ENCODE measurements around the gene NT5C1A. TPM values are rescaled to one million over a fixed set of nuclear protein-coding genes. Genes with fewer than 3 reads are reported as not detected.

NT5C1A gene
- total RNA-seq, 1 donor from 2014 or later, result 1.1 TPM

- intact Hi-C loops (cut with micrococcal nuclease), result no loop called here
Measured at GRCh38 chr1:39690225-39690624, 18.3 kb upstream of the NT5C1A start.

DNA sequence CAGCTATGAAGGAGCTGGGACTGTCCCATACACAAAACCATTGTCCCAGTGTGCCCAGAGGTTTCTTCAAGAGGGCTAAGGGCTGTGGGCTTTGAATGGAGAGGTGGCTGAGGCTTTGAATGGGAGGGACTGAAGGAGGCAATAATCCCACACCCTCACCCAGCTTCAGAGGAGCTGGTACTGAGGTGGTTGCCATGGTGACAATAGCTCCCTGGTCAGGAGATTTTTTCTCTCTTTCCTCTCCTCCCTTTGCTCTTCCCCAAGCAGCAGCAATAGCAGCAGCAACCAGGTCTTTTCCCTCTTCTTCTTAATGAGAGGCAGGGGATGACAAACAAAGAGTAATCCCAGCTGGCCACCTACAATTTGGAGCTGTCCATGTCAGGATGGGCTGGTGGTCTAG, 17.7 kb upstream of the NT5C1A start:
- intact Hi-C loops (cut with micrococcal nuclease), result no loop called here

DNA sequence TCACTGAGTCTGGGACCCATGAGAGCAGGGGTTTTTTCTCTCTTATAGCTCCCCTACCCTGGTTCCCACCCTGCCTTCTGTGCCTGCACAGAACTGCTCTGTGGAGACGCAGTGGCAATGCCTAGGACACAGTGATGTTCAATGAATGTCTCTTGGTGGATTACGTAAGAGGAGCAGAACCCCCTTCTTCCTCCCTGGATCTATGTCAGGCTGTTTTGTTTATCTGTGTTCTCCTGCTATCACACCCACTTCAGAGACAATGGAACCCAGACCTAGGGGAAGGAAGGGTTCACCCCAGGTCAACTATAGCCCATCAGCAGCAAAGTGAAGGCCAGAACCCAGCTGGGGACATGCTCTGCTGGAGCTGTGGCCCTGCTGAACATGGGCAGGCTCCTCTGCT, 17.3 kb upstream of the NT5C1A start:
- intact Hi-C loops (cut with micrococcal nuclease), result no loop called here

GRCh38 chr1:39688706-39689105, 16.8 kb upstream of the NT5C1A start:
- intact Hi-C loops (cut with micrococcal nuclease), result no loop called here

GRCh38 chr1:39687243-39687642, 15.3 kb upstream of the NT5C1A start:
- intact Hi-C loops (cut with micrococcal nuclease), result no loop called here

DNA sequence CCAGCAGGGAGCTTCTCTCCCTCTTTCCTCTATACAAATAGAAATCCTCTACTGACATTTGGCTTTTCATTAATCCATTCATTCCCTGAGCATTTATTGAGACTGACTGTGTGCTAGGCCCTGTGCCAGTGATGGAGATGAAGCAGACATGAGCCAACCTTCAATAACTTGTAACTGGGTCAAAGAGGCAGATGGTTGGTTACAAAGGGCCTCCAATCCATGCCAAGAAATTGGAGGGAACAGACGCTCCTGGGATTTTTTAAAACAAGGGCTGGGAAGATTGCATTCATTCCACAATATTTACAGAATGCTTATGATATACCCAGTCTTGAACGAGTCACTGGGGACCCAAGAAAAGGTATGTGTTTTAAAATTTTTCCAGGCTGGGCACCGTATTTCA, 13.2 kb upstream of the NT5C1A start:
- intact Hi-C loops (cut with micrococcal nuclease), result no loop called here

DNA sequence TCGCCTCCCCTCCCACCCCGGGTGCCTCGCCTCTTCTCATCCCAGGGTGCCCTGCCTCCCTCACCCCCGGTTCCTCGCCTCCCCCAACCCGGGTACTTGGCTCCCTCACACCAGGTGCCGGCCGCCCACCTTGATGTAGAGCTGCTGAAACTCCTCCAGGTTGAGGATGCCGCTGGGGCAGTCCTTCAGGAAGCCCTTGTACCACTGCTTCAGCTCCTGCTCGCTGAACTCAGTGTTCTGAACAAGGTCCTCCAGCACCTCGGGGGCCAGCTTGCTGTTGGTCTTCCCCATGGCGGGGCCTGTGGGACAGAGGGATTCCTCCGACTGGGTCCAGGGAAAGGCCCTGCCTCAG, 12.4 kb upstream of the NT5C1A start:
- intact Hi-C loops (cut with micrococcal nuclease), result no loop called here

- intact Hi-C loops (cut with micrococcal nuclease), result no loop called here
Measured at GRCh38 chr1:39683591-39684312, 11.8 kb upstream of the NT5C1A start.

DNA sequence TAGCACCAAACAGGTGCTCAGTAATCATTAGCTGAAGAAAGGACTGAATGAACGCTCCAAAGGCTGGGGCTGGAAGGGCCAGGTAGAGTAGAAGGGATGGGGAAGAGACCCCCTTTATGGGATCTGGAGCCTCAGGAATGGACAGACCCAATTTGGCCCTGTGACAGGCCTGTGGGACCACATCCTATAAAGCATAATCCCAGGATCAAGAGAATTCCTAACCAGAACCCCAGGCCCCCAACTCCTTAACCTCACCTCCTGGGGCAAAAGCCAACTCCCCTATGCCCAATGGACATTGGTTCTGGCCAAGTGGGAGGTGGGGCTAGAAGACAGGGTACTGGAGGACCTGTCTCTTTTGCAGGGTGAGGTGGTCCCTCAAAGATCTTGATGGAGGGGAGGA, 10.1 kb upstream of the NT5C1A start:
- intact Hi-C loops (cut with micrococcal nuclease), result no loop called here

- intact Hi-C loops (cut with micrococcal nuclease), result no loop called here
Measured at GRCh38 chr1:39681294-39681693, 9.4 kb upstream of the NT5C1A start.

- intact Hi-C loops (cut with micrococcal nuclease), result no loop called here
Measured at GRCh38 chr1:39680751-39681150, 8.8 kb upstream of the NT5C1A start.

- intact Hi-C loops (cut with micrococcal nuclease), result no loop called here
Measured at GRCh38 chr1:39679821-39680220, 7.9 kb upstream of the NT5C1A start.

GRCh38 chr1:39678889-39679288, 7.0 kb upstream of the NT5C1A start:
- intact Hi-C loops (cut with micrococcal nuclease), result no loop called here

DNA sequence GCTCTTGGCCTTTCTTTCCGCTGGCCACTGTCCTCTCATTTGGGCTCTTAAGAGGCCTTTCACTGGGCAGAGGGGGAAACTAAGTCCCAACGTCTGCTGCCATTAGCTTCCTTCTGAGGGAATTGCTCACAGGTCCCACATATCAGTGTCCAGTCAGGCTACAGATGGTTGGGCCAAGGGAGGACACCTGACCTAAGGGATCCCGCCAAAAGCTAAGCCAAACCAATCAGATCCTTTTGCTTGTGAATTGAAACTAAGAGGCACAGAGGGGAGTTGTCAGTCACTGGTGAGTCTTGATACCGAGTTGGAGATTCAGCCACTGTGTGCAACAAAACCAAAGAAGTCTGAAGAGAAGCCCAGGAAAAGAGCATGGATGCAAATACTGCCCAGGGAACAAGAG, 5.7 kb upstream of the NT5C1A start:
- intact Hi-C loops (cut with micrococcal nuclease), result no loop called here

- intact Hi-C loops (cut with micrococcal nuclease), result no loop called here
Measured at GRCh38 chr1:39676948-39677548, 5.1 kb upstream of the NT5C1A start.

DNA sequence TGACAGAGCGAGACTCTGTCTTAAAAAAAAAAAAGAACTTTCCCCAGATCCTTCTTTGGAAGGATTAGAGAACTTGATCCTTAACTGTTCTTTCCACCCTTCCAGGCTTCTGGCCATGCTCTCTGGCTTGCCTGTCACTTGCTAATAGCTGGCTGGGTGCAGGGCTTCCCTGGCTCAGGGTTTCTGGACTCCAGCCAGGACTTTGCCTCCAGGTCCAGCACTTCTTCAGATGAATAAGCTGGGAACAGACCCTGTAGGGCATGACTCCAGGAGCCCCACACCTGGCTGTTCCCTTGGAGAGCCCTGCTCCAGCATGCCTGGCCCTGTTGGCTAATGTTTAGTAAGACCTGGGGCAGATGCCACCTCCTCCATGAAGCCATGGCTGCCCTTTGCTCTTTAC, 3.3 kb upstream of the NT5C1A start:
- intact Hi-C loops (cut with micrococcal nuclease), result no loop called here

DNA sequence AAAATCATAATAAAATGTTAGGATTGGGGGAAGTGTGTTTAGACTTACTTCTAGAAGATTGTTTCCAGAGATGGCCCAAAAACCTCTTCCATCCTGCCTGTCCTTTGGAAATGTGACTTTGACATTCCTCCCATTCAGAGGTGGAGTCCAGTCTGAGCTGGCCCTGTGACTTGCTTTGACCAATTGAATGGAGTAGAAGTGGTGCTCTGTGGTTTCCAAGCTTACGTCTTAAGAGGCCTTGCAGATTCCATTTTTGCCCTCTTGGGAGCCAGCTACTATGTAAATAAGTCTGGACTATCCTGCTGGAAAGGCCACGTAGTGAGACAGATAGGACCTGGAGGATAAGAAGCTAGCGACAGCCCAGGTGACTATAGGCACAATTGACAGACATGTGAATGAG, 1.3 kb upstream of the NT5C1A start:
- intact Hi-C loops (cut with micrococcal nuclease), result loop anchor here (2.0 kb wide), 1 partner anchor 20 kb away; no protein-coding TSS in a partner anchor

DNA sequence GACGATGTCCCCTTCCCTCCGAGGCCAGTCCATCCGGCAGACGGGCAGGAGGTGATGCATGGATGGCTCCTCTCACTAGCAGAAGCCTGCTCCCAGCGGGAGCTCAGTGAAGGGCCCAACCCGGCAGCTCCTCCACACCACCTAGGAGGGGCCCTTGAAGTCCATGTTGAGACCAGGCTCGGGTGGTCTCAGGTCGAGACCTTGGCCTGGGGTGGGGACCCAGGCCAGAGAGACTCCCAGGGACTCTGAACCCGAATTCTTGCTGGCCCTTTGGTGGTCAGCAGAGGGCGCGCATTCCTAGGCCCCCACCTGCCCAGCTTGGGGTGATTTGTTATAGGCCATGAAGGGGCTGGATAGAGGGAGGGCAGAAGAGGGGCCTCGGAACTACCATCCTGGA, 642 bp upstream of the NT5C1A start:
- intact Hi-C loops (cut with micrococcal nuclease), result loop anchor here (1.0 to 2.0 kb wide), 4 partner anchors 19 to 66 kb away; partner anchors contain the start of gene HPCAL4

- intact Hi-C loops (cut with micrococcal nuclease), result no loop called here
Measured at GRCh38 chr1:39671433-39671792, 494 bp downstream of the NT5C1A start.

- intact Hi-C loops (cut with micrococcal nuclease), result no loop called here
Measured at GRCh38 chr1:39670689-39671088, 1.2 kb downstream of the NT5C1A start.

GRCh38 chr1:39668894-39669293, 3.0 kb downstream of the NT5C1A start:
- intact Hi-C loops (cut with micrococcal nuclease), result no loop called here

- intact Hi-C loops (cut with micrococcal nuclease), result no loop called here
Measured at GRCh38 chr1:39668111-39668510, 3.8 kb downstream of the NT5C1A start.

GRCh38 chr1:39666772-39667171, 5.1 kb downstream of the NT5C1A start:
- intact Hi-C loops (cut with micrococcal nuclease), result no loop called here

Data from T-helper 1 cell treated with Interleukin-12 subunit alpha and Interleukin-12 subunit beta and Interleukin-4 antibody, amounts not matched to agents 30 ng/mL and 1 ng/mL, for 36 hours (primary cell).